HG03045 (cell line): ENCODE results near the gene PMM2.
"Not testable (repeated sequence)": the region's sequence is repeated elsewhere in the genome, so short reads cannot be mapped to it uniquely, and the experiment has no call there.

Experiments used
- ATAC-seq: cut with Tn5 transposase; IDR thresholded peaks from one replicate; pipeline ENCODE4 v1.9.1; 2021; ENCODE audit warnings: mild to moderate bottlenecking, moderate library complexity; ENCODE audit not compliant: unreplicated experiment

PMM2 gene

GRCh38 chr16:8866118-8866883 lies 68.7 kb downstream of the PMM2 start:
- ATAC-seq: no peak

DNA sequence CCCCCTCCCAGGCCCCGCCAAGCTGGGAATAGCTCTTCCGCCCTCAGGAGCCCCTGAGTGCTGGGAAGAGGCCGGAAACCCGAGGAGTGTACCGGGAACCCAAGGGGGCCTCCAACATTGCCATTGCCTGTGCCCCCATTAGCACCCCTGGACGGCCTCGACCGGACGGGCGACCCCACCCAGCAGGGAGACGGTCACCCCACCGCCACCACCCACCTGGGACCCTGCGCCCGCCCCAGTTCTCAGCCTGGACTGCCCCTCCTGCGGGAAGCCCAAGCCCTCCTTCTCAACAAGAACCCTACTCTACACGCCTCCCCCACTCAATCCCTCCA lies 69.2 kb downstream of the PMM2 start:
- ATAC-seq: no peak

DNA sequence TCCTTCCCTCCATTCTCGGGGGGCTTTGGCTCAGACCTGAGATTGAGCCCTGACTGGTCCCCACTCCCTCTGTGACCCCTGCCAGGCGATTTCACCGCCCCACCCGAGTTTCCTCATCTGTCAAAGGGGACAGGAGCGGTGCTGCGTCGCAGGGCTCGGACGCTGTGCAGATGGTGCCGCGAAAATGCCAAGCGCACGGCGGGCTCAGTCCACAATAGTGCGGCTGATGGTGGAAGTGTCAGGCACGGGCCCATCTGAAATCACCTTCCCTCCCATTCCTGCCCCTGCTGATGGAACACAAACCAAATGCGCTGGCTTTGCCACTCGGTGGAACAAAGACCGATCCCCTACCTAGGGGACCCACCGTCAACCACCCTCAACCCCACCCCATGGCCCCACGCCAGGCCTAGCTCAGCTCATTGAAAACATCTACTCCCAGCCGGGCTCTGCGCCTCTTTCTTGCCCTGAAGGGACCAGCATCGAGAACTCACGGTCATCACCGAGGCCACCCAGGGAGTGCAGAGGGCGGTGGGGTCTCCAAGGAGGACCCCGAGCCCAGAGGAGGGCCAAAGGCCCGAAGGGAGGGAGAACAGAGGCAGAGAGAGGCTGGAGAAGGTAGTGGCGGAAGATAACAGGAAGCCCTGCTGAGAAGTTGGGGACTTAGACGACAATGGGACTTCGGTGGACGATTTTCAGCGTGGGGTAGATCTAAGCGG lies 69.7 kb downstream of the PMM2 start:
- no peak for ATAC-seq

DNA sequence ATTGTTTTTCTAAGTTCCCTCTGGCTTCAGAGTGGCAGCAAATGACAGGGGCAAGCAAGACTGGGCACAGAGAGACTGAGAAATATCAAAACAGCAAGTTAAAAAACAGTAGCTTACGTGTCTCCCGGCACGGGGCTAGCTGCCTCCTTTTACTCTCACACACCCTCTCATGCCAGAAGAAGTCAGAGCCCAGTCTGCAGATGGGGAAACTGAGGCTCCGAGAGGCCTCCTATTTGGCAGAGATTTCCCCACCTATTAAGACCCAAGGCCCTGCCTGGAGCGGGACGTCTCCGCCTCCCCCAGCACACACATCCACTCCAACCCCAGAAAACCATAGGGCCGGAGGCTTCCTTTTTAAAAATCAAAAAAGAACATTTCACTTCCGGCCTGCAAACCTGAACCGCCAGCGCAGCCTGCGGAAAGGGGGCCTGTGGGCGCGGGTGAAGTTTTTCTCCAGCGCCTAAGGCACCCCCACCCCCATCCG lies 70.3 kb downstream of the PMM2 start:
- peak; percentile 1 for ATAC-seq

DNA sequence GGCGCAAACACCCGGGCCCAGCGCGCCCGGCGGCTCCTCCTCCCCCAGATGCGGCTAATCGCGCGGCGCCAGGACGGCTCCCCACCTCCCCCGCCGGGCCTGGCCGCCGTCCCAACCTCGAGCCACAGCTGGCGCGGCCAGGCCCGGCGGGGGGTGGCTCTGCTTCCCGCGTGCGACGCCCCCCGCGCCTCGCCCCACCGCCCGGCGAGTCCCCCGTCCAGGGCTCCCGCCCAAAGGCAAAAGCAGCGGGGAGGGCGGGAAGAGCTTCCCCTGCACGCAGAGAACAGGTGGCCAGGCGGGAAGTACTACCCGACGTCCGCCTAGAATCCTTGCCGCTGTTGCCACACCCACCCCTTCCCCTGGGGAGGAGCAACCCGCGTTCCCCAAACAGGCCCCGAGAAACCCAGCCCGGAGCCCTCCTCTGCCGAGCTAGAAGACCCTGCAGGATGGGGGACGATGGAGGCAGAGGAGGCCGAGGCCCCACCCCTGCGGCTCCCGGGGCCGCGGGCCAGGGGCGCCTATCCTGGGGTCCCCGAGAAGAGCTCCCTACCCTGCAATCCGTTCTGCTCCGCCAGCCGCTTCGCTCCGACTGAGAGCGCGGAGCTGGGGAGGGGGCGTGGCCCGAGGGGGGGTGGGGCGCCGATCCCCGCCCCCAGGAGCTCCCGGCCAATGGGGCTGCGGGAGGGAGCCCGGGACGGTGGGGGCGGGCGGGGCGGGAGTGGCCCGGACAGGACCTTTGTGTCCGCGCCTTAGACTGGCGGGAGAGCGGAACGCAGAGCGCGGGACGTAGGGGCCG lies 71.0 kb downstream of the PMM2 start, which contains the start of gene CARHSP1:
Gene CARHSP1, minus strand, starts transcription at position 591 of the 796 bp plus-strand sequence. CDS start 9,678 bp downstream, outside the sequence.
- ATAC-seq: peak; percentile 68

GRCh38 chr16:8869212-8869987 lies 71.8 kb downstream of the PMM2 start:
- no peak for ATAC-seq

DNA sequence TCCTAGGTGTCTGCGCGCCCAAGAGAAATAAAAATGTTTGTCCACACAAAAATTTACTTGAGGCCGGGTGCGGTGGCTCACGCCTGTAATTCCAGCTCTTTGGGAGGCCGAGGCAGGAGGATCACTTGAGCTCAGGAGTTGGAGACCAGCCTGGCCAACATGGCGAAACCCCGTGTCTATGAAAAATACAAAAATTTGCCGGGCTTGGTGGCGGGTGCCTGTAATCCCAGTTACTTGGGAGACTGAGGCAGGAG lies 72.3 kb downstream of the PMM2 start:
- not testable (repeated sequence) for ATAC-seq

DNA sequence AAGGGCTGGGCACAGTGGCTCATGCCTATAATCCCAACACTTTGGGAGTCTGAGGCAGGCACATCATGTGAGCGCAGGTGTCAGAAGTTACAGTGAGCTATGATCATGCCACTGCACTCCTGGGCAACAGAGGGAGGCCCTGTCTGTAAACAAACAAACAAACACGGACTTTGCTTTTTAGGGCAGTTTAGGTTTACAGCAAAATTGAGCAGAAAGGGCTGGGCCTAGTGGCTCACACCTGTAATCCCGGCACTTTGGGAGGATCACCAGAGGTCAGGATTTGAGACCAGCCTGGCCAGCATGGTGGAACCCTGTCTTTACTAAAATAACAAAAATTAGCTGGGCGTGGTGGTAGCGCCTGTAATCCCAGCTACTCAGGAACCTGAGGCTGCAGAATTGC lies 74.4 kb downstream of the PMM2 start:
- no peak for ATAC-seq

GRCh38 chr16:8872967-8873865 lies 75.6 kb downstream of the PMM2 start:
- ATAC-seq: no peak

DNA sequence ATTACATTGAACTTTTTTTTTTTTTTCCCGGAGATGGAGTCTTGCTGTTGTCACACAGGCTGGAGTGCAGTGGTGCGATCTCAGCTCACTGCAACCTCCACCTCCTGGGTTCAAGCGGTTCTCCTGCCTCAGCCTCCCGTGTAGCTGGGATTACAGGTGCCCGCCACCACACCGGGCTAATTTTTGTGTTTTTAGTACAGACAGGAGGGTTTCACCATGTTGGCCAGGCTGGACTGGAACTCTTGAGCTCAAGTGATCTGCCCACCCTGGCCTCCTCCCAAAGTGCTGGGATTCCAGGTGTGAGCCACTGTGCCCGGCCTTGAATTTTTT lies 76.2 kb downstream of the PMM2 start:
- not testable (repeated sequence) for ATAC-seq

DNA sequence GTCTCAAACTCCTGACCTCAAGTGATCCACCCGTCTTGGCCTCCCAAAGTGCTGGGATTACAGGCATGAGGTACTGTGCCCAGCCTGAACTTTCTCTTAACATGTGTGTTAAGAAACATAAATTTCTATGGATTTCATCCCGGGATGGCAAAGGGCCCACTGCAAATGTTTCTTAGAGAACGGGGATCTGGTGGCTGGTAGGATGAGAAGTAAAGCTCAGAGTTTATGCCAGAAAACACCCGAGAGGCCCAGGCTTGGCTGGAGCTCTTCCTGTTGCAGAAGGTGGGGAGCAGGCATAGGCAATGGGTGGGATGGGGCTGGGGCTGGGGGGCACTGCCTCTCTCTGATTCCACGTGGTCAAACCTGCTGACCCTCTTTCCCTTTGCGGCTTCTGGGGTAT lies 76.7 kb downstream of the PMM2 start:
- ATAC-seq: no peak

- ATAC-seq: not testable (repeated sequence)
Observed at GRCh38 chr16:8875317-8875716, 77.7 kb downstream of the PMM2 start.

DNA sequence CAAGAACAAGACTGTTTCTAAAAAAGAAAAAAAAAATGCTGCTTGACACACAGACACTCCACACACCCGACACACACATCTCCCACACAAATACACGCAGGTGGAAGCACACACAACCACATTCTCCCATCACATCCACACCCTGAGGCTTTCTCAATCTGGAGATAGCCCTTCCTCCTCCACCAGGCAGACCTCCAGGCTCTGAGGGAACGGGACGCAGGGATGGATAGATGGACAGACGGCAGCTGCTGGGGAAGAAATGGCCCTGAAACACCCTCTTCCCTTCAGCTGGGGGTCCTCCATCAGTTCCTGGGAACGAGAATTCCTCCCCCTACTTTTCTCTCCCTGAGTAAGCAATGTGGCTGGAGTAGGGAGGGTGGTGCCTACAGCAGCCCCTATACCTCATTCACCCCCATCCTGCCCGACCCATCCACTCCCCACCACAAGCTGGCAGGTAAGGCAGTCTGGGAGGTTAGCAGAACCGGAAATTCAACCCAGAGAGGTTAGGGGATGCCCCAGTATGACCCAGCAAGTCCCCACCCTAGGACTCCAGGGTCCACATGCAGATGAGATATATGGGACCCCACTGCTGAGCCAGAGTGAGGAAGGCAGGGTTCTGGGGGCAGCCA lies 80.4 kb downstream of the PMM2 start:
- no peak for ATAC-seq

- ATAC-seq: no peak
Observed at GRCh38 chr16:8878523-8878911, 80.9 kb downstream of the PMM2 start.

DNA sequence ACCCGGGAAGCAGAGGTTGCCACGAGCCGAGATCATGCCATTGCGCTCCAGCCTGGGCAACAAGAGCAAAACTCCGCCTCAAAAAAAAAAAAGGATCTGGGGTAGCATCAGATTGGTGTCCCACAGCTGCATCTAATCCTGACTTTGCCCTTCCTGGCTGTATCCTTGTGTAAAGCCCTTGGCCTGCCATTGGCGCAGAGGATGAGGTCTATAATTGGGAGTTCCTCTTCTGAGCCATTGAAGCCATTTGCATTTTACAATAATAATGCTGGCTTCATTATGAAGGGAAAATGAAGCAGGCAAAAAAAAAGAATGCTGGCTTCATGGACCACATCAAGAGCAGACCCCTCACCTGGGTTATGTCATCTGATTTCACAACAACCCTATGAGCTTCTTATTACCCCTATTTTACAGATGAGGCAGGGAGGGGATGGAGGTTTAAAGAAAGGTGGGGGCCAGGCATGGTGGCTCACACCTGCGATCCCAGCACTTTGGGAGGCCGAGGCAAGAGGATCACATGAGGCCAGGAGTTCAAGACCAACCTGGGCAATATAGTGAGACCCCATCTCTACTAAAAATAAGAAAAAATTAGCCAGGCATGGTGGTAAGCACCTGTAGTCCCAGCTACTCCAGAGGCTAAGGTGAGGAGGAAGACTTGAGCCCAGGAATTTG lies 83.3 kb downstream of the PMM2 start:
- ATAC-seq: no peak

- ATAC-seq: no peak
Observed at GRCh38 chr16:8882041-8882617, 84.5 kb downstream of the PMM2 start, which contains the start of gene LITAFD. Gene LITAFD (plus strand): TSS chr16:8882351. CDS start chr16:8884356, 2,005 bp downstream.

DNA sequence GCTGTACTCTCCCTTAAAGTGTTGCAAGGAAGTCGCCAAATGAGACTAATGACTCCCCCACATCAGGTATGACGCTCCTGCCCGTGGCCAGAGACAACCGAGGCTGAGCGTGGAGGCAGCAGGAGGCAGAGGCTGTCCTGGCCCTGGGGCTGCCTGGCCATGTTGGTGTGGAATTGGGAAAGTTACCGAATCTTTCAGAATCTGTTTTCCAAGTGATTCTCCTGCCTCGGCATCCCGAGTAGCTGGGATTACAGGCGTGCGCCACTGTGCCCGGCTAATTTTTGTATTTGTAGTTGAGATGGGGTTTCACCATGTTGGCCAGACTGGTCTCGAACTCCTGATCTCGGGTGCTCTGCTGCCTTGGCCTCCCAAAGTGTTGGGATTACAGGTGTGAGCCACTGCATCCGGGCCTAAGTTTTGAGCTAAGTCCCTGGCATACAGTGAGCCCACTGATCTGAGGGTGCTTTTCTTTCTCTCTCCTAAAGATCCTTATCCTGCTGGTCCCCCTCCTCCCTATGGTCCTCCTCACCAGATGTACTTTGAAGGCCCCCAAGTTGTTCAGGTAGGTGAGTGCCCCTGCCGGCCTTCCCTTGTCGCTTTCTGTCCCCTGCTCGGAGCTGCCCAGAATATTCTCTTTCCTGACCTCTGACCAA lies 85.2 kb downstream of the PMM2 start:
- ATAC-seq: no peak
